ENCODE data around the gene EEFSEC.

- no peak for TF ChIP-seq CHD1 (IDR thresholded peaks at IDR 0.05; ENCODE audit: low read depth, low read length)
- TF ChIP-seq SMC3 (IDR thresholded peaks at IDR 0.05; ENCODE audit: low read depth, low read length) = no peak
- TF ChIP-seq CTCF (conservative IDR thresholded peaks at IDR 0.05; ENCODE audit: low read depth, low read length) = no peak
- no peak for TF ChIP-seq MAZ (IDR thresholded peaks at IDR 0.05; ENCODE audit: borderline replicate concordance, low read depth, low read length)
- no peak for TF ChIP-seq RFX5 (IDR thresholded peaks at IDR 0.05; ENCODE audit: low read depth, low read length)
- TF ChIP-seq POLR2A (IDR thresholded peaks at IDR 0.05; ENCODE audit: low read depth, low read length) = no peak
- TF ChIP-seq BHLHE40 (IDR thresholded peaks at IDR 0.05; ENCODE audit: low read depth, low read length) = no peak
- no peak for TF ChIP-seq FOS (IDR thresholded peaks at IDR 0.05; ENCODE audit: low read depth, low read length)
- TF ChIP-seq MXI1 (IDR thresholded peaks at IDR 0.05; ENCODE audit: borderline replicate concordance, low read depth, low read length) = no peak
- no peak for TF ChIP-seq MAFK (IDR thresholded peaks at IDR 0.05; ENCODE audit: low read depth, low read length)
- no peak for TF ChIP-seq NFE2L2 (IDR thresholded peaks at IDR 0.05; ENCODE audit: low read depth, low read length)
- no peak for TF ChIP-seq CEBPB (IDR thresholded peaks at IDR 0.05; ENCODE audit: low read depth, low read length)
- no peak for TF ChIP-seq RAD21 (IDR thresholded peaks at IDR 0.05; ENCODE audit: low read length)
Observed at GRCh38 chr3:128122013-128122412, 31.3 kb upstream of the EEFSEC start.
